Caco-2 (cell line): ENCODE data around the gene ALKBH5. TPM values are rescaled to one million over a fixed set of nuclear protein-coding genes. Genes with fewer than 3 reads are reported as not detected.

Experiments
- BruUV-seq: library from RNA; stranded (reverse); fragments of 400-500 nt; replicated peaks from 2 replicates; lab custom pipeline; 2021; lab: Mats Ljungman, UMichigan
- CTCF ChIA-PET: fragments of 300-600 bp; sonication (Branson Sonifier 250); formaldehyde crosslinking; loops from one replicate; lab custom pipeline; 2022; ENCODE audit warnings: antibody characterized with exemption; lab: Charles Lee
- POLR2A ChIA-PET: fragments of 300-600 bp; sonication (Branson Sonifier 250); formaldehyde crosslinking; loops from one replicate; lab custom pipeline; 2022; ENCODE audit warnings: antibody characterized with exemption; lab: Charles Lee
- DNase-seq, 2 experiments: peaks; one replicate each; pipeline versions ENCODE4 v3.0.0 to v3.0.0-alpha.2; 2020 to 2022
- H3K27me3 ChIP-seq: replicated peaks from 2 replicates; pipeline ENCODE4 v1.6.0; 2011; ENCODE audit warnings: low read length; ENCODE audit not compliant: control insufficient read depth, insufficient read depth
- H3K36me3 ChIP-seq: 2 replicates; pipeline ENCODE4 v1.5.1; 2011; ENCODE audit warnings: low read length; ENCODE audit not compliant: control insufficient read depth, insufficient read depth
- H3K4me1 ChIP-seq: fragments of 250-450 bp; sonication (Bioruptor Pico); 2 replicates; pipeline ENCODE4 v1.5.1; 2020; ENCODE audit warnings: mild to moderate bottlenecking
- H3K4me3 ChIP-seq: 2 replicates; pipeline ENCODE4 v1.5.1; 2011; ENCODE audit warnings: low read depth, mild to moderate bottlenecking, control low read depth, low read length
- H3K9me3 ChIP-seq: fragments of 250-450 bp; sonication (Bioruptor Pico); 2 replicates; pipeline ENCODE4 v1.5.1; 2020; ENCODE audit warnings: mild to moderate bottlenecking, moderate library complexity
- H3K27ac Mint-ChIP-seq: one replicate; pipeline ENCODE4 v1.8.0; 2022; ENCODE audit warnings: mixed read lengths; ENCODE audit not compliant: unreplicated experiment
- H3K27me3 Mint-ChIP-seq: one replicate; pipeline ENCODE4 v1.8.0; 2022; ENCODE audit warnings: mixed read lengths; ENCODE audit not compliant: insufficient read depth, unreplicated experiment
- H3K36me3 Mint-ChIP-seq: one replicate; pipeline ENCODE4 v1.8.0; 2022; ENCODE audit warnings: mild to moderate bottlenecking, mixed read lengths; ENCODE audit not compliant: insufficient read depth, unreplicated experiment
- H3K4me1 Mint-ChIP-seq: one replicate; pipeline ENCODE4 v1.8.0; 2022; ENCODE audit warnings: low read depth, mixed read lengths; ENCODE audit not compliant: unreplicated experiment
- H3K4me3 Mint-ChIP-seq: one replicate; pipeline ENCODE4 v1.8.0; 2022; ENCODE audit warnings: mild to moderate bottlenecking, moderate library complexity, mixed read lengths; ENCODE audit not compliant: unreplicated experiment
- H3K9me3 Mint-ChIP-seq: one replicate; pipeline ENCODE4 v1.8.0; 2022; ENCODE audit warnings: mixed read lengths; ENCODE audit not compliant: unreplicated experiment
- intact Hi-C: fragments of 100-400 bp; cut with micrococcal nuclease; formaldehyde crosslinking; loops from one replicate; pipeline ENCODE4 v1.10.0; 2022; ENCODE audit not compliant: unreplicated experiment
- total RNA-seq: library from RNA; stranded (reverse); gene quantifications from 2 replicates; pipeline ENCODE4 v1.2.3, GENCODE V29; 2022
- TF ChIP-seq, protein P1 (sequence below), 2 experiments: fragments of 200-600 bp in 1 of 2; IDR thresholded peaks; 1 replicate in 1 of 2; 2 replicates in 1 of 2; pipeline versions ENCODE4 v1.5.1 to v1.8.0; 2011 to 2022; ENCODE audit warnings: antibody characterized with exemption in 1 of 2, control low read depth in 1 of 2, inconsistent platforms in 1 of 2, low read depth in 1 of 2, low read length in 1 of 2, mild to moderate bottlenecking in 1 of 2, moderate library complexity in 1 of 2; ENCODE audit not compliant: insufficient read depth in 1 of 2, severe bottlenecking in 1 of 2, unreplicated experiment in 1 of 2

The ALKBH5 gene
- total RNA-seq, 1 experiment from 2014 or later: 101 TPM

DNA sequence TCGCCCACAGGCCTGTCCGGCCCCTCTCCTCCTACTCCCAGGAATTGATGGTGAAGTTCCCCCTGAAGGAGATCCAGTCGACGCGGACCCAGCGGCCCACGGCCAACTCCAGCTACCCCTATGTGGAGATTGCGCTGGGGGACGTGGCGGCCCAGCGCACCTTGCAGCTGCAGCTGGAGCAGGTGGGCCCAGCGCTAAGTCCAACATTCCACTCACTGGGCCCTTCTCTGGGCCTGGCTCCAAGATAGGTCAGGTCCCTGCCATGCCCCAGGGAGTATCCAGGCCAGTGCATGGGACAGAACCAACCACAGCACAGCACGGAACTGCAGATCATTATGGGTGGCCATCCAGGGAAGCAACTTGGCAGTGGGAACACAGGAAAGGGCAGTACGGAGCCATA lies 9.9 kb upstream of the ALKBH5 start:
- Mint-ChIP-seq H3K36me3 (no peaks in the 10 kb centered on the region), H3K27ac (no peak overlapping the region), H3K27me3 (no peaks in the 10 kb centered on the region), H3K4me3 (no peak overlapping the region), H3K4me1 (no peaks in the 10 kb centered on the region), H3K9me3 (no peaks in the 10 kb centered on the region)
- ChIA-PET POLR2A (no interaction called here), CTCF (no interaction called here)
- DNase-seq: no peak
- H3K36me3 ChIP-seq: no peaks in the 10 kb centered on the region
- H3K9me3 ChIP-seq: no peaks in the 10 kb centered on the region
- no peaks in the 10 kb centered on the region for H3K27me3 ChIP-seq
- H3K4me1 ChIP-seq: no peaks in the 10 kb centered on the region
- TF ChIP-seq, protein P1, sequence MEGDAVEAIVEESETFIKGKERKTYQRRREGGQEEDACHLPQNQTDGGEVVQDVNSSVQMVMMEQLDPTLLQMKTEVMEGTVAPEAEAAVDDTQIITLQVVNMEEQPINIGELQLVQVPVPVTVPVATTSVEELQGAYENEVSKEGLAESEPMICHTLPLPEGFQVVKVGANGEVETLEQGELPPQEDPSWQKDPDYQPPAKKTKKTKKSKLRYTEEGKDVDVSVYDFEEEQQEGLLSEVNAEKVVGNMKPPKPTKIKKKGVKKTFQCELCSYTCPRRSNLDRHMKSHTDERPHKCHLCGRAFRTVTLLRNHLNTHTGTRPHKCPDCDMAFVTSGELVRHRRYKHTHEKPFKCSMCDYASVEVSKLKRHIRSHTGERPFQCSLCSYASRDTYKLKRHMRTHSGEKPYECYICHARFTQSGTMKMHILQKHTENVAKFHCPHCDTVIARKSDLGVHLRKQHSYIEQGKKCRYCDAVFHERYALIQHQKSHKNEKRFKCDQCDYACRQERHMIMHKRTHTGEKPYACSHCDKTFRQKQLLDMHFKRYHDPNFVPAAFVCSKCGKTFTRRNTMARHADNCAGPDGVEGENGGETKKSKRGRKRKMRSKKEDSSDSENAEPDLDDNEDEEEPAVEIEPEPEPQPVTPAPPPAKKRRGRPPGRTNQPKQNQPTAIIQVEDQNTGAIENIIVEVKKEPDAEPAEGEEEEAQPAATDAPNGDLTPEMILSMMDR (IDR thresholded peaks at IDR 0.05; ENCODE audit: insufficient read depth in 1 of 2, low read depth in 1 of 2, low read length in 1 of 2, severe bottlenecking in 1 of 2, unreplicated experiment in 1 of 2): no peak
- BruUV-seq: no TSS peak
- intact Hi-C loops: no loop called here
- no peak overlapping the region for H3K4me3 ChIP-seq

- H3K27me3 Mint-ChIP-seq: no peaks in the 10 kb centered on the region
- POLR2A ChIA-PET: no interaction called here
Observed at GRCh38 chr17:18176176-18176575, 7.5 kb upstream of the ALKBH5 start.

GRCh38 chr17:18177133-18177532 lies 6.5 kb upstream of the ALKBH5 start:
- POLR2A ChIA-PET: no interaction called here
- DNase-seq: no peak
- Histone ChIP-seq H3K27me3 (no peaks in the 10 kb centered on the region), H3K4me1 (peaks cover 2% of the 10 kb centered on the region), H3K9me3 (no peaks in the 10 kb centered on the region), H3K36me3 (no peaks in the 10 kb centered on the region), H3K4me3 (no peak overlapping the region)
- Mint-ChIP-seq H3K36me3 (no peaks in the 10 kb centered on the region), H3K9me3 (no peaks in the 10 kb centered on the region), H3K4me3 (no peak overlapping the region), H3K27ac (no peak overlapping the region), H3K27me3 (no peaks in the 10 kb centered on the region), H3K4me1 (no peaks in the 10 kb centered on the region)
- BruUV-seq: no TSS peak
- CTCF ChIA-PET: no interaction called here
- intact Hi-C loops: no loop called here
- TF ChIP-seq, protein P1 (IDR thresholded peaks at IDR 0.05; ENCODE audit: insufficient read depth in 1 of 2, low read depth in 1 of 2, low read length in 1 of 2, severe bottlenecking in 1 of 2, unreplicated experiment in 1 of 2): no peak

More at GRCh38 chr17:18176176-18176575, 7.5 kb upstream of the ALKBH5 start:
- Histone ChIP-seq H3K9me3 (no peaks in the 10 kb centered on the region), H3K4me1 (no peaks in the 10 kb centered on the region), H3K4me3 (no peak overlapping the region), H3K36me3 (no peaks in the 10 kb centered on the region), H3K27me3 (no peaks in the 10 kb centered on the region)
- Mint-ChIP-seq H3K4me3 (no peak overlapping the region), H3K36me3 (no peaks in the 10 kb centered on the region), H3K4me1 (no peaks in the 10 kb centered on the region), H3K27ac (no peak overlapping the region), H3K9me3 (no peaks in the 10 kb centered on the region)
- CTCF ChIA-PET: no interaction called here
- TF ChIP-seq, protein P1 (IDR thresholded peaks at IDR 0.05; ENCODE audit: insufficient read depth in 1 of 2, low read depth in 1 of 2, low read length in 1 of 2, severe bottlenecking in 1 of 2, unreplicated experiment in 1 of 2): no peak
- intact Hi-C loops: no loop called here
- no peak for DNase-seq
- no TSS peak for BruUV-seq
